H1 (cell line): Measurements from ENCODE around the gene IGSF9B. TPM values are rescaled to one million over a fixed set of nuclear protein-coding genes. Genes with fewer than 3 reads are reported as not detected.

Source experiments
- CTCF ChIA-PET: fragments of 300-600 bp; sonication (Branson Sonifier 250); formaldehyde crosslinking; loops from one replicate; lab custom pipeline; 2021; ENCODE audit not compliant: partially characterized antibody; lab: Charles Lee
- POLR2A ChIA-PET: fragments of 300-600 bp; sonication (Branson Sonifier 250); formaldehyde crosslinking; loops from one replicate; lab custom pipeline; 2021; ENCODE audit warnings: inconsistent platforms; ENCODE audit not compliant: partially characterized antibody; lab: Charles Lee
- DNase-seq, 2 experiments: peaks; one replicate each; pipeline versions ENCODE4 v3.0.0 to v3.0.0-alpha.2; 2010 to 2022; ENCODE audit warnings: low spot score in 2 of 2, low read depth in 1 of 2, mixed read lengths in 1 of 2
- FAIRE-seq: peaks from 2 replicates; lab custom pipeline; 2011; peaks lifted over from hg19 to GRCh38; lab: Jason Lieb, UNC
- H2AFZ ChIP-seq: 2 replicates; pipeline ENCODE4 v1.8.1; 2012; ENCODE audit warnings: low read length, inconsistent platforms
- H2AK5ac ChIP-seq: 2 replicates; pipeline ENCODE4 v1.6.1; 2013; ENCODE audit warnings: low read depth, low read length
- H2BK120ac ChIP-seq: replicated peaks from 2 replicates; pipeline ENCODE3; 2013; ENCODE audit warnings: low read depth, low read length, inconsistent platforms
- H2BK12ac ChIP-seq: 2 replicates; pipeline ENCODE4 v1.6.1; 2013; ENCODE audit warnings: low read depth, low read length
- H2BK15ac ChIP-seq: 2 replicates; pipeline ENCODE4 v1.6.1; 2013; ENCODE audit warnings: low read length
- H2BK20ac ChIP-seq: 2 replicates; pipeline ENCODE4 v1.6.1; 2013; ENCODE audit warnings: low read length
- H2BK5ac ChIP-seq: 2 replicates; pipeline ENCODE4 v1.6.1; 2013; ENCODE audit warnings: low read depth, low read length
- H3K14ac ChIP-seq: 2 replicates; pipeline ENCODE4 v1.6.1; 2013; ENCODE audit warnings: inconsistent platforms; ENCODE audit not compliant: insufficient read length
- H3K18ac ChIP-seq: 2 replicates; pipeline ENCODE4 v1.6.1; 2013; ENCODE audit warnings: low read length; ENCODE audit errors: extremely low read depth
- H3K23ac ChIP-seq: 2 replicates; pipeline ENCODE4 v1.6.1; 2013; ENCODE audit warnings: inconsistent platforms; ENCODE audit not compliant: insufficient read length
- H3K23me2 ChIP-seq: 2 replicates; pipeline ENCODE4 v1.6.1; 2013; ENCODE audit warnings: low read depth, low read length
- H3K27ac ChIP-seq: 2 replicates; pipeline ENCODE4 v1.6.1; 2011; ENCODE audit warnings: low read depth, low read length, inconsistent platforms
- H3K27me3 ChIP-seq, 4 experiments: replicated peaks in 1 of 4; 1 replicate in 1 of 4; 2 replicates in 3 of 4; pipeline versions ENCODE4 v1.6.1 to v1.8.1; 2011 to 2013; ENCODE audit warnings: low read length in 3 of 4, mild to moderate bottlenecking in 3 of 4, inconsistent platforms in 2 of 4, mixed read lengths in 2 of 4, moderate library complexity in 1 of 4; ENCODE audit not compliant: control insufficient read depth in 3 of 4, insufficient read depth in 3 of 4; ENCODE audit errors: extremely low read depth in 1 of 4
- H3K36me3 ChIP-seq, 4 experiments: 2 replicates each; pipeline versions ENCODE4 v1.6.1 to v1.8.1; 2011 to 2013; ENCODE audit warnings: mild to moderate bottlenecking in 4 of 4, low read length in 3 of 4, moderate library complexity in 2 of 4, control low read depth in 1 of 4, inconsistent platforms in 1 of 4; ENCODE audit not compliant: insufficient read depth in 4 of 4, control insufficient read depth in 2 of 4
- H3K4ac ChIP-seq: replicated peaks from 2 replicates; pipeline ENCODE3; 2013; ENCODE audit warnings: low read length, low read depth, mixed read lengths, inconsistent platforms; ENCODE audit not compliant: insufficient read length
- H3K4me1 ChIP-seq, 4 experiments: replicated peaks in 1 of 4; 1 replicate in 1 of 4; 2 replicates in 3 of 4; pipeline versions ENCODE4 v1.6.1 to v1.8.1; 2011 to 2013; ENCODE audit warnings: low read length in 3 of 4, inconsistent platforms in 2 of 4, mixed read lengths in 1 of 4; ENCODE audit not compliant: insufficient read depth in 4 of 4, control insufficient read depth in 3 of 4
- H3K4me2 ChIP-seq, 2 experiments: 2 replicates each; pipeline versions ENCODE4 v1.6.1 to v1.8.1; 2011 to 2013; ENCODE audit warnings: low read depth in 2 of 2, low read length in 2 of 2, control low read depth in 1 of 2, inconsistent platforms in 1 of 2, mild to moderate bottlenecking in 1 of 2; ENCODE audit not compliant: insufficient read depth in 1 of 2
- H3K4me3 ChIP-seq, 4 experiments: fragments of 200-600, 300-600 bp in 1 of 4; sonication (generic), shearing (Covaris generic), sonication (Bioruptor Twin) in 1 of 4; 2 replicates each; pipeline versions ENCODE4 v1.5.1 to v1.8.1; 2011 to 2016; ENCODE audit warnings: low read length in 4 of 4, low read depth in 3 of 4, control low read depth in 2 of 4, inconsistent platforms in 2 of 4, mild to moderate bottlenecking in 2 of 4, mixed read lengths in 1 of 4, moderate library complexity in 1 of 4; ENCODE audit not compliant: insufficient read depth in 2 of 4; ENCODE audit errors: extremely low read depth in 1 of 4
- H3K56ac ChIP-seq: replicated peaks from 2 replicates; pipeline ENCODE3; 2013; ENCODE audit warnings: low read depth, mild to moderate bottlenecking, mixed read lengths, low read length, inconsistent platforms; ENCODE audit not compliant: insufficient read length
- H3K79me1 ChIP-seq: 2 replicates; pipeline ENCODE4 v1.6.1; 2013; ENCODE audit warnings: low read depth, low read length, control low read depth
- H3K79me2 ChIP-seq, 2 experiments: 2 replicates each; pipeline versions ENCODE4 v1.6.1 to v1.8.1; 2012 to 2013; ENCODE audit warnings: low read length in 2 of 2, mild to moderate bottlenecking in 2 of 2, inconsistent platforms in 1 of 2; ENCODE audit not compliant: insufficient read depth in 2 of 2, control insufficient read depth in 1 of 2
- H3K9ac ChIP-seq, 4 experiments: replicated peaks in 1 of 4; 1 replicate in 1 of 4; 2 replicates in 3 of 4; pipeline versions ENCODE4 v1.6.1 to v1.8.1; 2011 to 2013; ENCODE audit warnings: low read depth in 3 of 4, low read length in 3 of 4, control low read depth in 2 of 4, mild to moderate bottlenecking in 2 of 4, moderate library complexity in 2 of 4, inconsistent platforms in 1 of 4; ENCODE audit errors: extremely low read depth in 1 of 4
- H3K9me3 ChIP-seq, 2 experiments: 2 replicates each; pipeline versions ENCODE4 v1.6.1 to v1.8.1; 2012 to 2013; ENCODE audit warnings: mild to moderate bottlenecking in 2 of 2, moderate library complexity in 2 of 2, control low read depth in 1 of 2, inconsistent platforms in 1 of 2, low read depth in 1 of 2, low read length in 1 of 2, mixed read lengths in 1 of 2; ENCODE audit not compliant: insufficient read depth in 2 of 2
- H4K20me1 ChIP-seq, 2 experiments: replicated peaks in 1 of 2; 2 replicates each; pipeline versions ENCODE3 to v1.8.1; 2011 to 2013; ENCODE audit warnings: inconsistent platforms in 2 of 2, low read length in 2 of 2, mild to moderate bottlenecking in 1 of 2; ENCODE audit not compliant: insufficient read depth in 2 of 2, control insufficient read depth in 1 of 2
- H4K5ac ChIP-seq: 2 replicates; pipeline ENCODE4 v1.6.1; 2013; ENCODE audit warnings: low read length, low read depth, mixed read lengths, inconsistent platforms; ENCODE audit not compliant: insufficient read length
- H4K8ac ChIP-seq: 2 replicates; pipeline ENCODE4 v1.8.0; 2013; ENCODE audit warnings: mild to moderate bottlenecking, moderate library complexity, low read length, inconsistent platforms; ENCODE audit not compliant: insufficient read depth; ENCODE audit errors: extremely low read depth
- H4K91ac ChIP-seq: replicated peaks from 2 replicates; pipeline ENCODE3; 2013; ENCODE audit warnings: low read length, mixed read lengths, inconsistent platforms; ENCODE audit not compliant: insufficient read length
- BACH1 ChIP-seq: IDR thresholded peaks from 2 replicates; pipeline ENCODE4 v1.6.1; 2012; ENCODE audit warnings: low read length, improper control_type of control experiment
- CBX5 ChIP-seq: fragments of 300-800, 300-1000 bp; sonication (generic); IDR thresholded peaks from 2 replicates; pipeline ENCODE4 v1.7.1; 2016; ENCODE audit warnings: antibody characterized with exemption, low read length, low read depth
- EGR1 ChIP-seq: IDR thresholded peaks from 2 replicates; pipeline ENCODE4 v1.6.1; 2011; ENCODE audit warnings: low read depth, low read length, borderline replicate concordance
- EP300 ChIP-seq, 2 experiments: IDR thresholded peaks; 1 replicate in 1 of 2; 2 replicates in 1 of 2; pipeline ENCODE4 v1.6.1; 2011 to 2012; ENCODE audit warnings: low read depth in 2 of 2, low read length in 2 of 2, mild to moderate bottlenecking in 2 of 2, borderline replicate concordance in 1 of 2, inconsistent platforms in 1 of 2, moderate library complexity in 1 of 2
- FOSL1 ChIP-seq: IDR thresholded peaks from 2 replicates; pipeline ENCODE4 v1.6.1; 2011; ENCODE audit warnings: mild to moderate bottlenecking, low read depth, low read length, moderate library complexity; ENCODE audit not compliant: insufficient read depth
- GABPA ChIP-seq: IDR thresholded peaks from 2 replicates; pipeline ENCODE4 v1.6.1; 2011; ENCODE audit warnings: mild to moderate bottlenecking, low read length, moderate library complexity, borderline replicate concordance; ENCODE audit not compliant: insufficient read depth
- JUN ChIP-seq: IDR thresholded peaks from 2 replicates; pipeline ENCODE4 v1.6.1; 2011; ENCODE audit warnings: low read depth, mild to moderate bottlenecking, improper control_type of control experiment, low read length
- KDM4A ChIP-seq: IDR thresholded peaks from one replicate; pipeline ENCODE4 v1.7.1; 2012; ENCODE audit warnings: low read depth, mild to moderate bottlenecking, moderate library complexity, low read length, inconsistent platforms; ENCODE audit not compliant: severe bottlenecking
- NRF1 ChIP-seq: IDR thresholded peaks from 2 replicates; pipeline ENCODE4 v1.6.1; 2011; ENCODE audit warnings: mild to moderate bottlenecking, low read depth, low read length, improper control_type of control experiment
- POLR2A ChIP-seq, 2 experiments: IDR thresholded peaks; 1 replicate in 1 of 2; 2 replicates in 1 of 2; pipeline ENCODE4 v1.6.1; 2011; ENCODE audit warnings: low read depth in 2 of 2, low read length in 2 of 2, mild to moderate bottlenecking in 2 of 2; ENCODE audit errors: control extremely low read depth in 1 of 2
- RXRA ChIP-seq: IDR thresholded peaks from 2 replicates; pipeline ENCODE4 v1.6.1; 2011; ENCODE audit warnings: low read depth, mild to moderate bottlenecking, low read length, moderate library complexity; ENCODE audit not compliant: insufficient read depth
- SIN3A ChIP-seq, 2 experiments: IDR thresholded peaks in 1 of 2; conservative IDR thresholded peaks in 1 of 2; 2 replicates each; pipeline ENCODE4 v1.6.1; 2011 to 2012; ENCODE audit warnings: low read length in 2 of 2, improper control_type of control experiment in 1 of 2, low read depth in 1 of 2, mild to moderate bottlenecking in 1 of 2
- SIRT6 ChIP-seq: IDR thresholded peaks from one replicate; pipeline ENCODE4 v1.7.1; 2012; ENCODE audit warnings: low read length, inconsistent platforms
- TBP ChIP-seq: IDR thresholded peaks from 2 replicates; pipeline ENCODE4 v1.6.1; 2011; ENCODE audit warnings: low read depth, low read length, improper control_type of control experiment
- ZNF274 ChIP-seq: IDR thresholded peaks from 2 replicates; pipeline ENCODE4 v1.7.0; 2012; ENCODE audit warnings: low read length, borderline replicate concordance; ENCODE audit errors: extremely low read depth
- WGBS, 2 experiments: shearing (Covaris generic) in 1 of 2; methylation state at CpG; one replicate each; pipeline versions ENCODE4 v1.1.6 to v1.1.7; 2013 to 2015; ENCODE audit warnings: low lambda C conversion rate in 2 of 2, mixed read lengths in 2 of 2, inconsistent platforms in 1 of 2, low coverage in 1 of 2, missing lambda C conversion rate in 1 of 2; ENCODE audit not compliant: insufficient replicate concordance in 2 of 2, insufficient coverage in 1 of 2, insufficient read length in 1 of 2; ENCODE audit errors: extremely low coverage in 1 of 2, missing lambda C conversion rate in 1 of 2; 5-methylcytosine and 5-hydroxymethylcytosine counted together
- polyA plus RNA-seq, 7 experiments: library from polyadenylated mRNA; depleted of rRNA in 3 of 7; stranded (reverse) in 5 of 7; unstranded in 2 of 7; fragments of >200 nt in 5 of 7; fragments of 200-250 nt in 2 of 7; gene quantifications; 1 replicate in 5 of 7; 2 replicates in 1 of 7; 4 replicates in 1 of 7; pipeline versions ENCODE4 v1.2.1 to v1.2.3, GENCODE V29; 2011 to 2013; ENCODE audit warnings: missing spikeins in 2 of 7, mixed read lengths in 2 of 7
- total RNA-seq: library from RNA; stranded (reverse); fragmentation: NEBNext Ultra II Directional; extraction: Animal tissue kit (Norgen Biotek cat#: 25700); gene quantifications from 2 replicates; pipeline ENCODE4 v1.2.1, GENCODE V29; 2021

IGSF9B gene
- total and polyA plus RNA-seq, 2 of the 8 experiments (the other 6 are each of a cell fraction or from before 2014, with no cell fraction given): 16.5 to 49.2 TPM

DNA sequence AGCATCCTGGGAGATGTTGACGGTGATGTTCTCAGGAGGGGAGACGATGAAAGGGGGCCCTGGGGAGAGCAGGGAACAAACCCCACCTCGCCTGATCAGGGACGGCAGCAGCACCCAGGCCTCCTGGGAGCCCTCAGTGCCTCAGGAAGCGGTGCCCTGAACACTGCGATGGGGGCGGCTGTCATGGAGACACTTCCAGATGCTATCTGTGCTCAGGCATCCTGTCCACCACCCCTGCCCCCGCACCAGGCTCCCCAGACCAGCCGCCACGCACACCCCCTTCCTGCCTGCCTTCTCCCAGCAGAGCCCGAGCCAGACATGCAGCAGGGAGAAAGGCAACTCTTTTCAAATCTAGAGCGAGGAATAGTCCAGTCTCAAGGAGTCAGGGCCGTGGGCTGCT is 20.6 kb downstream of the IGSF9B start:
- no peak overlapping the region for H2BK20ac ChIP-seq
- CTCF ChIA-PET: interaction anchor here (3.3 to 3.4 kb wide), 2 partner anchors 12 kb away, joined by 21 to 27 read pairs; no protein-coding TSS in a partner anchor
- TF ChIP-seq POLR2A (IDR thresholded peaks at IDR 0.05; ENCODE audit: control extremely low read depth in 1 of 2, low read depth in 2 of 2, low read length in 2 of 2): no peak
- TF ChIP-seq NRF1: no peak
- no peak for TF ChIP-seq TBP
- no peak for TF ChIP-seq GABPA
- no peak for TF ChIP-seq EGR1
- no peak for TF ChIP-seq RXRA
- no peak for TF ChIP-seq ZNF274
- no peak for TF ChIP-seq EP300 (IDR thresholded peaks at IDR 0.05; ENCODE audit: borderline replicate concordance in 1 of 2, low read depth in 2 of 2, low read length in 2 of 2)
- TF ChIP-seq FOSL1: no peak
- TF ChIP-seq BACH1: no peak
- TF ChIP-seq CBX5: no peak
- no peak for TF ChIP-seq SIRT6
- TF ChIP-seq KDM4A: no peak
- TF ChIP-seq SIN3A (conservative IDR thresholded peaks at IDR 0.05 in 1 of 2, IDR thresholded peaks at IDR 0.05 in 1 of 2; ENCODE audit: low read depth in 1 of 2, low read length in 2 of 2): no peak
- TF ChIP-seq JUN: no peak

More for the DNA sequence above, 20.6 kb downstream of the IGSF9B start:
- Histone ChIP-seq H3K9ac (no peak overlapping the region), H2BK15ac (no peak overlapping the region), H3K4ac (no peak overlapping the region), H2BK120ac (no peak overlapping the region), H3K79me2 (peaks cover 0 to 4% of the 10 kb centered on the region in 2 experiments; a peak in 1 of 4 replicates), H3K4me1 (no peaks in the 10 kb centered on the region; a peak in 1 of 7 replicates), H4K20me1 (peaks cover 3 to 11% of the 10 kb centered on the region in 2 experiments), H3K4me3 (no peak overlapping the region), H3K27ac (no peak overlapping the region), H3K56ac (no peak overlapping the region), H3K23me2 (no peaks in the 10 kb centered on the region), H3K79me1 (peaks cover 4% of the 10 kb centered on the region; the same call in 1 of the 2 replicates), H4K8ac (peak overlapping the region; percentile 18; the same call in 1 of the 2 replicates), H3K9me3 (peaks cover 0 to 7% of the 10 kb centered on the region in 2 experiments; a peak in 1 of 4 replicates), H3K23ac (no peak overlapping the region), H3K14ac (no peak overlapping the region), H2AFZ (no peak overlapping the region), H4K91ac (no peak overlapping the region), H2AK5ac (no peak overlapping the region), H3K4me2 (no peak overlapping the region), H3K36me3 (peaks cover 0 to 27% (median 13%) of the 10 kb centered on the region in 4 experiments; a peak in 6 of 8 replicates), H4K5ac (no peak overlapping the region), H2BK12ac (no peak overlapping the region), H3K18ac (no peak overlapping the region), H3K27me3 (no peaks in the 10 kb centered on the region), H2BK5ac (no peak overlapping the region)
- WGBS, 2 experiments: 83% methylated on average over 13 of the region's 13 CpGs; no CpG with 5 or more reads in 1 of the 2 experiments
- FAIRE-seq (no peak), DNase-seq (no peak)
- POLR2A ChIA-PET: no interaction called here
